GM19239 (cell line): ENCODE results near the gene CAPS.

ENCODE experiments used
- DNase-seq: peaks from one replicate; pipeline ENCODE4 v3.0.0; 2011; ENCODE audit warnings: low spot score; ENCODE audit not compliant: insufficient read length
- FAIRE-seq: peaks from 2 replicates; lab custom pipeline; 2011; peaks lifted over from hg19 to GRCh38; lab: Jason Lieb, UNC

Gene CAPS

DNA sequence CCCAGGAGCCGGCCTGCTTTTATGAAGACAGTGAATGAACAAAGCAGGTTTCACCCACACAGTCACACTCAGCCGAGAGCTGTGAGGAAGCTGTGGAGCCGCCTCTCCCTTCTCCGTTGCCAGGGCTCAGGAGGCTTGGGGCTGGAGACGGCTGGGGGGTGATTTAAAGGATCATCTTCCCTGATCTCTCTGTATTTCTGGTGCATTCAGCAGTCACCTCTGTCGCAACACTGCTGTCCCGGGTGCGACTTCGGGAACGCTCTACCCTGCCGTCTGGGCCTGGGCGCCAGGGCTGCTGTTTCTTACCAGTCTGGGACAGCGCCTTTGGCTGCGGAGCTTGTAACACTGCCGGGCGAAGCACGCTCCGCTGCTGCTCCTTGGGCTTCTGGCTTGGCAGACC is 18.1 kb downstream of the CAPS start:
- no peak for FAIRE-seq
- no peak for DNase-seq

- DNase-seq, result no peak
- FAIRE-seq, result no peak
Observed at GRCh38 chr19:5932609-5933262, 18.7 kb downstream of the CAPS start.

GRCh38 chr19:5933391-5934068 is 19.5 kb downstream of the CAPS start:
- DNase-seq (no peak), FAIRE-seq (no peak)

- no peak for DNase-seq
Observed at GRCh38 chr19:5934069-5934401, 20.0 kb downstream of the CAPS start.

DNA sequence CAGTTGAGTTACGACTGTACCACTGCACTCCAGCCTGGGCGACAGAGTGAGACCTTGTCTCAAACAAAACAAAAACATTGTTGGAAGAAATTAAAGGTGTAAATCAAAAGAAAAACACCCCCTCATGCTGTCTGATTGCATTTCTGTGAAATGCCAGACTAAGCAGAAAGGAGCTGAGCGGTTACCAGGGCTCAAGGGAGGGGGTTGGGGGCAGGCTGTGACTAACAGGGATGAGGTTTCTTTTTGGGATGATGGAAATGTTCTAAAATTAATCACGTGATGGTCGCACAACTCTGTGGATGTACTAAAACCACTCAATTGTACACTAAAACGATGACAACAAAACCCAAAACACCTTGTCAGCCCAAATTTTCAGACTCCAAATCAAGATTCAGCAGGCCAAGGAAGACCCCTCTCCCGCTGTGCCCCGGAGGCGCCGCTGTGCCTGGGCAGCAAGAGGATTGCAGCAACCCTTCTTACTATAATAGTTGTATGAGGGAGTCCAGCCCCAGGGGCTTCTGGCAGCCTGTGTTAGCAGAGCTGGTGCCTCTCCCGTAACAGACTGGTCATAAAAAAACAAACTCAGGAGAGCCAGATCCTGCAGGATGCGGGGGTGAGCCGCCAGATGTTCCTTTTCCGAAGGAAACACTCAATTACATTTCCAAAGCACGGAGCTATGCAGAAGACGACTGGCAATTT is 20.9 kb downstream of the CAPS start:
- FAIRE-seq, result no peak
- no peak for DNase-seq

More at GRCh38 chr19:5934069-5934401, 20.0 kb downstream of the CAPS start:
- no peak for FAIRE-seq

- DNase-seq, result no peak
- no peak for FAIRE-seq
Observed at GRCh38 chr19:5935473-5936291, 21.6 kb downstream of the CAPS start.

DNA sequence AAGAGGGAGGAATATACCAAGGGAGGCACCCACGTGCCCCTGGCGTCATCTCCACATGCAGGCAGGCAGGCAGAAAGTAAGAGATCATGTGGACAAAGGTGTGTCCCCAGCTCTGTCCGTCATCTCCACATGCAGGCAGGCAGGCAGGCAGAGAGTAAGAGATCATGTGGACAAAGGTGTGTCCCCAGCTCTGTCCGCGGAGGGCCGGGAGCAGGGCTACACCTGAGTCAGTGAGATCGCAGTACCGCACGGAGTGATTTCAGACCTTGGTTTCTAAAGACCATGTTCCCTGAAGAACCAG is 22.2 kb downstream of the CAPS start:
- FAIRE-seq, result no peak
- no peak for DNase-seq

GRCh38 chr19:5937550-5937949 is 23.5 kb downstream of the CAPS start:
- no peak for FAIRE-seq
- DNase-seq, result no peak

DNA sequence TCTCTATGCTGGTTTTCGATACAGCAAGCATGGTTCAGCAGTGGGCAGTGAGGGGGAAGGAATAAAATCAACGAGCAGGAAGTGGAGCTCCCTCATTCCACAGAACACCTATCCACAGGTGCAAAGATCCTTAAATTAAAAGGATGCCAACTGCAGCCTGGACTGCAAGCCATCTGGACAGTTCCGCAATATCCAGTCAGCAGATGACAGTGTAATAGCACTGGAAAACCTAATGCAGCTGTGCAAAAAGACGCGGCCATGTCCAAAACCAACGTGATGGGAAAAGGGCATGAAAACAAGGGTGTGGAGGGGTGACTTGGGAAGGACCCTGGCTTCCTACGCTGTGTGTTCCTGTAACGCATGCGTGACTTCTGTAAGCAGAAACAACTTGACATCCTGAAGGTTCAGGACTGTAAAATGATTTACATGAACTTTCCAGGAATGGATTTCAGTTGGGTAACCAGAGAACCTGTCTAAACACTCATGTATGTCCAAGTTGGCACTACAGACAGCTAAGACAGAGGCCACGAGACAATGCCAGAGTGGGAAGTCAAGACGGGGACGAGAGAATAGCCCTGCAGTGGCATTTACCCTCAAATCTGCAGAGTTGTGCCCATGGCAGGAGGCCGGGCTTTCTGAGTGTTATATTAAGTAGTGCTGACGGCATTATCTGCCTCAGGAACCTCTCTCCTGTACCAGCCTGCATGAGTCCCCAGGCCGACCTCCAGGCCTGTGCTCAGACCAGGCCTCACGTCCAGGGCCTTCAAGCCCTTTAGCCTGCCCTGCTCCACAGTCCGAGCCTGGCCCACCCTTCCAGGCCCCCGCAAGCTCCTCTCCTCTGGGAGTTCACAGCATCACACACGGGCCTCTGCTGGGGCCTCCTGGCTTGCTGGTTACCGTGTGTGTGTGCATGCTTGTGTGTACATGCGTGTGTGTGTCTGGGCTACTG is 26.5 kb downstream of the CAPS start:
- FAIRE-seq (no peak), DNase-seq (no peak)

- FAIRE-seq, result no peak
- DNase-seq, result no peak
Observed at GRCh38 chr19:5941673-5942072, 27.6 kb downstream of the CAPS start.

DNA sequence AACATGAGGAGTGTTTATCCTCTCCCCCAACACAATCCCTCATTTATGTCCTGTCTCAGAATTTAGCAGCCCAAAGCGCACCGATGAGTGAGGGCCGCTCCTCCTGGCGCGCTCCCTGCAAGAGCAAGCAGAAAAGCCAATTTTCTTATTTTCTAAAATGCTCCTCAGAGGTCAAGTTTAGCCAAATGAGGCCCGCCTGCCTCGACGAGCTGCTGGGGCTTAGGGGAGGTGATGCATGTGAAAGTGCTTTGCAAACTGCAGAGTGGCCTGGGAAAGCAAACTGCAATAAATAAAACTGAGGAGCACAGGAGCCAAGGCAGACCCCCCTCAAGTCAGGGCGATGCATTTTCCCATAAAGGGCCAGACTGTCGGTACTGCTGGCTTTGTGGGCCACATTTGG is 29.0 kb downstream of the CAPS start:
- no peak for DNase-seq
- FAIRE-seq, result no peak

DNA sequence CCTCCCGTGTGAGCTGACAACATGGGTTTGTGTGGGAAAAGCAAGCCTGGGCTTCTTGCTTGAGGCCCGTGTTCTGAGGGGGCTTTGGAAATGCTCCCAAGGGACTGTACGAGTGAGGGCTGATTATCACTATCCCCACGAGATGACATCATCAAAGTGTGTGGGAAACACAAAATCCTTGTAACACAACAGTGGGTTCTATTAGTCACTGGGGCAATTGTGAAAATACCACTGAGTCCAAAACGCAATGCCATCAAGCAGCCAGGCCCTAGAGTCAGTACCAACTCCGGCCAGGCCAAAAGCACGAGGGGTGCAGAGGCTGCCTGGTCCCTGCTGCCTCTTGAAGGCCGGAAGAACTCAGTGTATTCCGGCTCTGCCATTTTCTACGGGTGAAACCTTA is 29.6 kb downstream of the CAPS start:
- FAIRE-seq (no peak), DNase-seq (no peak)

DNA sequence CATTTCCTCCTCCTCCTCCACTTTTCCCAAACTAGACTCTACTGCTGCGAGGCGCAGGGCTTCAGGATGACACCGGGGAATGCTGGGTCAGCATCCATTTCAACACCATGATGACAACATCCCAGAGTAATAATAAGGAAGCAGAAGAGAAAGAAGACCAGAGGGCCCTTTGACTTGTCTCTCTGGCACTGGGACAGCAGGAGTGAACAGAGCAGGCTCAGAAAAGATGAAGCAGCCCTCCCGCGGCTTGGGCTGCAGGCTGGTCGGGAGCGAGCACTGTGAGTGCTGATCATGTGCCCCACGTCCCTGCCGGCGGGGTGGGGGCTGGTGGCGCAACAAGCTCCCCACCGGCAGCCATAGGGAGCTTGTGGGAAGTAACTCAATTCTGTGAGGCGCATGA is 33.4 kb downstream of the CAPS start:
- DNase-seq (no peak), FAIRE-seq (no peak)

DNA sequence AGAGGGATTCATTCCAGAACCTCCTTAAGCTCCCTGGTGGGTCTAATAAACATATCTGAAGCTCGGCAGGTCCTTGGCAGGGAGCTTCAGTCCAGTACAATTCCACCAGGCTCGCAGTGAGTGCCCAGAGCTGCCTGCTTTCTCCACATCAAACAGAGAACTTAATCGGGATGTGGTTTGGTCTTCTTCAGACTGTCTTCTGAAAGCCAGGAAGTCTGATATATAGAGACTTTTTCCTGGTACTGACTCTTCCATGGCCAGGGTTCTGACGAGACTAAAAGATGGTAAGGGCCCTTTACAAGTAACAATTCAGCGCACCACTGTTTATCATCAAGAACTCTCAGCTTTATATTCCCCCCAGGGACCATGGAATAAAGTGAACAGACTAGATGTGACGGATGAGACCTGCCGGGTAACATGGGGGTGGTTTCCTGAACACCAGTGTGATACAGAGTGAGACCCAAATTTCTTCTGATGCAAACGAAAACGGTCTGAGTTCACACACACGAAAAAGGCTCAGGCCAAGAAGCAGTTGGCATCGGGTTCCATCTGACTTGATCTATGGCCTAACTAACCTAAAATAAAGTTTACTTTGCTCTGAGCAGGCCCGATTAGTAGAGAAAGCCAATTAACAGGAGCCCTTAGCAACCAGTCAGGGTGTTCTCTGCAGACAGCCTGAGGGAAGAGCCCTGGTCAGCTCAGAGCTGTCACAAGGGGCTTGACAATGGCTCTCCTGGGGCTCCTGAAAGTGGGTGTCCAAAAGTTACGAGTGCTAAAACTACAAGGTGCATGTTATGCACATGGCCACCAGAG is 34.9 kb downstream of the CAPS start:
- DNase-seq (no peak), FAIRE-seq (no peak)

- FAIRE-seq (no peak), DNase-seq (no peak)
Observed at GRCh38 chr19:5949792-5950305, 35.8 kb downstream of the CAPS start.

- FAIRE-seq (no peak), DNase-seq (no peak)
Observed at GRCh38 chr19:5950741-5951140, 36.7 kb downstream of the CAPS start.

DNA sequence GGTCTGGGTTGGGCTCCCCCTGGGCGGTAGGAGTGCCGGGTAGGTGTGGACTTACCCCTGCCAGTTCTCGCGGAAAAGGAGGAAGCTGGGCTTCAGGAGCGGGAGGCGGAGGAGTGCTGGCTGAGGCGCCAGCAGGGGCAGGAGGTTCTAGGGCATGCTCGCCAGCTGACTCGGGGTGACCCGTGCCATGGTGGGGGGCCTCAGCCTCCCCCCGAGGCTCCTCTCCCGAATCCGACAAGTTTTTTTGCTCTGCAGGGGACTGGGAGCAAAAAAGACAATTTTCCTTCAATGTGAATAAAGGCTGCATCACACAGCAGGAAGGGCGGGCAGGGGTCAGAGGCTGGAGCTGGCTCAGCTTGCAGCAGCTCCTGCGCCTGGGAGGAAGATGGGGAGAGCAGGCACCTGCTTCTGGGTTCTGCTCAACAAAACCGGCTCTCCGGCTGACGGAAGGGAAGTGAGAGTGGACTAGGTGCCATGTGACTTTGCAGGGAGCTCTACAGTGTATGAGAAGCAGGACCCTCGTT is 37.3 kb downstream of the CAPS start:
- no peak for FAIRE-seq

DNA sequence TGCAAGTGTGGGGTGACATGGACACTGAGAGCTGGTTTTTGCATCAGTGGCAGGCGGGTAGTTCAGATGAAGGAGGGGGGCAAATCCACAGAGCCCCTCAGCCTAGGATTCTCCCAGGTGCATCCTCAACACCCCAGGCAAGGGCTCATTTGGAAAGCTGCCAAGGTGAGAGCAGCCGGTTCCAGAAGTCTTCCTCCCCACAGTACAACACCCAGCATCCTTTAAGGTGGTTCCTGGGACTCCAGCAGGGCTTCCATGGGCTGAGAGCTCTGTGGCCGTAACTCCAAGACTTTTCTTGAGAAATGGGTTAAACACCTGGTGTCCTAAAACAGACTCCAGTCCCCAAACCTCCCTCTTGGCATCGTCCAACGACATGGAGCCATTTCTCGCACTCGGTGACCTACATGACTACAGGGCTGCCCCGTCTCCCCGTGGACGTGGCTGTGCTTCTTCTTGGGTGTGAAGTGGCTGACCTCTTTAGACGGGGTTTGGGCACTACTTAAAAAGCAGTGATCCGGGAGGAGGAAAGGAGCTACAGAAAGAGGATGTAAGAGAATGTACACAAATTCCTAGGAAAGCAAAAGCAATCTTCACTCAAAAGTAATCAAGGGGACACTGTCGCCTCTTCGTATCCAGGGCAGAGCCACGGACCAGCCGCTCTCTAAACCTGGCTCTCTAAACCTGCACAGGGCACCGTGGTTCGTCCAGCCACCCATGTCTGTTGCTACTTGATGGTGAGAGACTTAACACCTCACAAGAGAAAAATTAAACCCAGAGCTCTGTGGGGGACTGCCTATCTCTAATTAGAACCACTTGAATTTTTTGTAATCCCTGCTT is 38.4 kb downstream of the CAPS start:
- no peak for DNase-seq
- FAIRE-seq, result no peak

More for the DNA sequence above, 37.3 kb downstream of the CAPS start:
- peak; percentile 54 for DNase-seq
